Tibial artery (tissue), 4 donors: ENCODE measurements around the gene KLHL35.

Experiments used
- DNase-seq, 2 donors: peaks; one replicate each; pipeline ENCODE4 v3.0.0-alpha.2; 2019
- H3K27ac ChIP-seq, 2 donors: fragments of 200-600 bp; sonication (generic) in 1 of 2; 1 replicate in 1 of 2; 2 replicates in 1 of 2; pipeline ENCODE4 v1.5.1; 2018 to 2019; ENCODE audit warnings: mild to moderate bottlenecking in 1 of 2
- H3K27me3 ChIP-seq, 2 donors: fragments of 200-600 bp; sonication (generic) in 1 of 2; one replicate each; pipeline versions ENCODE4 v1.5.1 to v1.6.0; 2016 to 2019
- H3K36me3 ChIP-seq, 3 donors: fragments of 200-600 bp; sonication (generic) in 2 of 3; one replicate each; pipeline ENCODE4 v1.5.1; 2016 to 2019; ENCODE audit warnings: mild to moderate bottlenecking in 2 of 3
- H3K4me1 ChIP-seq, 4 donors: fragments of 200-600 bp; sonication (generic) in 2 of 4; 1 replicate in 3 of 4; 2 replicates in 1 of 4; pipeline ENCODE4 v1.5.1; 2016 to 2019
- H3K4me3 ChIP-seq, 2 donors: fragments of 200-600 bp; sonication (generic) in 1 of 2; 1 replicate in 1 of 2; 2 replicates in 1 of 2; pipeline ENCODE4 v1.5.1; 2018 to 2019; ENCODE audit warnings: mild to moderate bottlenecking in 2 of 2
- H3K9me3 ChIP-seq, 3 donors: fragments of 200-600 bp; sonication (generic) in 1 of 3; one replicate each; pipeline ENCODE4 v1.5.1; 2016 to 2019
- intact Hi-C: fragments of 100-400 bp; cut with DNase I; formaldehyde crosslinking; loops from one replicate; pipeline ENCODE4 v1.15.0; 2023; ENCODE audit warnings: low total_unique reads
- TF ChIP-seq, protein P1 (sequence below), 2 experiments: fragments of 200-600 bp in 1 of 2; fragments of 450-650 bp in 1 of 2; IDR thresholded peaks; one replicate each; pipeline ENCODE4 v1.5.1; 2017 to 2019; ENCODE audit warnings: antibody characterized with exemption in 2 of 2, mild to moderate bottlenecking in 1 of 2, moderate library complexity in 1 of 2

KLHL35 gene

GRCh38 chr11:75398906-75399305 is 34.1 kb downstream of the KLHL35 start:
- Histone ChIP-seq H3K36me3 (peaks cover 21 to 33% (median 33%) of the 10 kb centered on the region in 3 donors), H3K4me1 (peaks cover 0 to 29% (median 18%) of the 10 kb centered on the region in 4 donors), H3K27ac (no peak overlapping the region), H3K27me3 (no peaks in the 10 kb centered on the region), H3K4me3 (no peak overlapping the region), H3K9me3 (no peaks in the 10 kb centered on the region)
- DNase-seq: no peak
- TF ChIP-seq, protein P1, sequence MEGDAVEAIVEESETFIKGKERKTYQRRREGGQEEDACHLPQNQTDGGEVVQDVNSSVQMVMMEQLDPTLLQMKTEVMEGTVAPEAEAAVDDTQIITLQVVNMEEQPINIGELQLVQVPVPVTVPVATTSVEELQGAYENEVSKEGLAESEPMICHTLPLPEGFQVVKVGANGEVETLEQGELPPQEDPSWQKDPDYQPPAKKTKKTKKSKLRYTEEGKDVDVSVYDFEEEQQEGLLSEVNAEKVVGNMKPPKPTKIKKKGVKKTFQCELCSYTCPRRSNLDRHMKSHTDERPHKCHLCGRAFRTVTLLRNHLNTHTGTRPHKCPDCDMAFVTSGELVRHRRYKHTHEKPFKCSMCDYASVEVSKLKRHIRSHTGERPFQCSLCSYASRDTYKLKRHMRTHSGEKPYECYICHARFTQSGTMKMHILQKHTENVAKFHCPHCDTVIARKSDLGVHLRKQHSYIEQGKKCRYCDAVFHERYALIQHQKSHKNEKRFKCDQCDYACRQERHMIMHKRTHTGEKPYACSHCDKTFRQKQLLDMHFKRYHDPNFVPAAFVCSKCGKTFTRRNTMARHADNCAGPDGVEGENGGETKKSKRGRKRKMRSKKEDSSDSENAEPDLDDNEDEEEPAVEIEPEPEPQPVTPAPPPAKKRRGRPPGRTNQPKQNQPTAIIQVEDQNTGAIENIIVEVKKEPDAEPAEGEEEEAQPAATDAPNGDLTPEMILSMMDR (IDR thresholded peaks at IDR 0.05): no peak
- intact Hi-C loops: loop anchor here (10.0 kb wide), 1 partner anchor 46 kb away; no protein-coding TSS in a partner anchor

DNA sequence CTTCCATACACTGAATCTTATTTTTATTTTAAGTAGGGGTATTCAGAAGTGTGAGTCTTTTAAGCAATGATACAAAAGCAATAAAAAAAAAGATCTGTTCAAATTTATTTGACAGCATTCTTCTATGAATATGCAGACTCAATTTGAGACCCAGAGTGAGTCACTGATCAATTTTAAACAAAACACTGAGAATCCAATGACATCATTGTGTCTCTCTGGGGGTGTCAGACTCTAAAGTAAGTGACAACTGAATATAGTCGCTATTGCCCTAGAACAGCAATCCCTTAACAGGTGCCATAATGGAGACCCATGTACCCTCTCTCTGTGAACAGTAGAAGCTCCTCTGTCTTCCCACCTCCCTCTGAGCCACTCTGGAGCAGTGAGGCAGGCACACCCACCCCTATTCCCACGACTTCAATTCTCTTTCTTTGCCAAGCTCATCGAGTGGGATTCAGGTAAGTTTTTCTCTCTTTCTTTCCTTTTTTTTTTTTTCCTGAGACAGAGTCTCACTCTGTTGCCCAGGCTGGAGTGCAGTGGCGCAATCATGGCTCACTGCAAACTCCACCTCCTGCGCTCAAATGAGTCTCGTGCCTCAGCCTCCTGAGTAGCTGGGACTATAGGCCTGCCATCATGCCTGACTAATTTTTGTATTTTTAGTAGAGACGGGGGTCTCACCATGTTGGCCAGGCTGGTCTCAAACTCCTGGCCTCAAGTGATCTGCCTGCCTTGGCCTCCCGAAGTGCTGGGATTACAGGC is 38.7 kb downstream of the KLHL35 start:
- Histone ChIP-seq H3K4me1 (no peaks in the 10 kb centered on the region), H3K27me3 (peaks cover 0 to 4% of the 10 kb centered on the region in 2 donors), H3K27ac (no peak overlapping the region), H3K36me3 (no peaks in the 10 kb centered on the region), H3K4me3 (no peak overlapping the region), H3K9me3 (no peaks in the 10 kb centered on the region)
- TF ChIP-seq, protein P1 (IDR thresholded peaks at IDR 0.05): no peak
- no peak for DNase-seq
- intact Hi-C loops: loop anchor here (10.0 kb wide), 1 partner anchor 51 kb away; no protein-coding TSS in a partner anchor

DNA sequence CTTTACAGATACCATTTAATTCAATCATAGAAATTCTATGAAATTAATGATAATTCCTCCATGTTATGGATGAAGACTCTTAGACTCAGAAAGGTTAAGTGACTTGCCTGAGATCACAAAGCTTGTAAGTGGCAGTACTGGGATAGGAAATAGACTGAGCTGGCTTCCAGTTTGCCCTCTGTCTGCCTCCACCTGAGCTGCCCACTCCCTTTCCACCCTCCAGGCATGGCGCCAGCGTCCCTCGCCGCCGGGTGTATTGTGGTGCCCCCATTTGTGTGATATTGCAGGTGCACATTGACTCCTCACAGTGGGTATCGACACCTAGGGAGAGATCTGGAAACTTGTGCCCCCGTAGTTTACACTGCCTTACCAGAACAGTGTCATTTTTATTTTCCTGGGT is 43.1 kb downstream of the KLHL35 start:
- Histone ChIP-seq H3K9me3 (no peaks in the 10 kb centered on the region), H3K36me3 (no peaks in the 10 kb centered on the region), H3K27me3 (peaks cover 0 to 13% of the 10 kb centered on the region in 2 donors), H3K4me3 (no peak overlapping the region), H3K27ac (no peak overlapping the region), H3K4me1 (peaks cover 0 to 8% (median 0%) of the 10 kb centered on the region in 4 donors)
- DNase-seq: peak in 1 of 2 donors; percentile 55
- TF ChIP-seq, protein P1 (IDR thresholded peaks at IDR 0.05): no peak
- intact Hi-C loops: loop anchor here (2.0 to 10.0 kb wide), 3 partner anchors 55 to 141 kb away; no protein-coding TSS in a partner anchor

DNA sequence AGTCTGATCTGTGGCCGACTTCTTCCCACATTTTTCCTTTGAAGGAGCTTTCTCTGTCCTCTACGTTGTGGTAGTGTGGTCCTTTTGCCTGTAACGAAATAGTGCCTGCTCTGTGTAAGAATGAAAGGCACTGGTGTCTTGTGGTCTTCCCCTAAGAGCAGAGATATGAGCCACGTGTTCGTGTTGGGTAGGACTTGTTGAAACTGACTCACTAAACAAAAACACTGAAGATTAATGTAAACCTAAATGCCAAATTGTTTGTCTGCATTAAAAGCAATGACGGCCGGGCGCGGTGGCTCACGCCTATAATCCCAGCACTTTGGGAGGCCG is 43.8 kb downstream of the KLHL35 start:
- intact Hi-C loops: loop anchor here (2.0 to 10.0 kb wide), 2 partner anchors 64 to 142 kb away; no protein-coding TSS in a partner anchor
- Histone ChIP-seq H3K36me3 (no peaks in the 10 kb centered on the region), H3K27me3 (peaks cover 0 to 17% of the 10 kb centered on the region in 2 donors), H3K9me3 (no peaks in the 10 kb centered on the region), H3K27ac (no peak overlapping the region), H3K4me1 (peaks cover 0 to 8% (median 0%) of the 10 kb centered on the region in 4 donors), H3K4me3 (no peak overlapping the region)
- TF ChIP-seq, protein P1 (IDR thresholded peaks at IDR 0.05): no peak
- peak in 1 of 2 donors; percentile 0 for DNase-seq

- intact Hi-C loops: loop anchor here (2.0 to 10.0 kb wide), 2 partner anchors 64 to 142 kb away; no protein-coding TSS in a partner anchor
- no peak overlapping the region for H3K27ac ChIP-seq
- no peak overlapping the region for H3K4me3 ChIP-seq
- H3K27me3 ChIP-seq: peaks cover 0 to 17% of the 10 kb centered on the region in 2 donors
- H3K4me1 ChIP-seq: peaks cover 0 to 8% (median 0%) of the 10 kb centered on the region in 4 donors
- no peaks in the 10 kb centered on the region for H3K9me3 ChIP-seq
- no peaks in the 10 kb centered on the region for H3K36me3 ChIP-seq
- TF ChIP-seq, protein P1 (IDR thresholded peaks at IDR 0.05): peak; percentile 81 to 83
- DNase-seq: peak; percentile 60 to 78
Measured at GRCh38 chr11:75388386-75389275, 44.4 kb downstream of the KLHL35 start.
